Activated CD8-positive, alpha-beta memory T cell treated with anti-CD3 and anti-CD28 coated beads, Interleukin-2, amount 50 U/mL, for 4 hours (primary cell): ENCODE results near the gene EHBP1.
"Not testable (repeated sequence)": the region's sequence is repeated elsewhere in the genome, so short reads cannot be mapped to it uniquely, and the experiment has no call there.

Experiments
- DNase-seq: peaks from one replicate; pipeline ENCODE4 v3.0.0-alpha.2; 2020

The EHBP1 gene

DNA sequence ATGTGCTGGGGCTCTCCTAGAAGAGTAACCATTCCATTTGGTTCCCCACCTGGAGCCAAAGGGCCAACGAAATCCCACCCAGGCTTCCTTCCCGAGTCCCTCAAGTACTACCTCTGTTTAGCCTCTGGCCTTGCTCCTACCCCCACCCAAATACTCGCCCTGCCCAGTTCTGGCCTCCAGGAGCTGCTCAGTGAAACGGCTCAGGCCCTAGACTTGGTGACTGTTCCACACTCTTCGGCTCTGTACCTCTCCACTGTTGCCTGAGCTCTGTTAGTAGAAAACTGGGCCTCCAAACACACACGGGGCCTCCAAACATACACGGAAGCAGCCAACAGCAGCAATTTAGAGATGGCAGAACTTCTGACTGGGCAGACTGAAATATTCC is 349.3 kb downstream of the EHBP1 start:
- DNase-seq = no peak

DNA sequence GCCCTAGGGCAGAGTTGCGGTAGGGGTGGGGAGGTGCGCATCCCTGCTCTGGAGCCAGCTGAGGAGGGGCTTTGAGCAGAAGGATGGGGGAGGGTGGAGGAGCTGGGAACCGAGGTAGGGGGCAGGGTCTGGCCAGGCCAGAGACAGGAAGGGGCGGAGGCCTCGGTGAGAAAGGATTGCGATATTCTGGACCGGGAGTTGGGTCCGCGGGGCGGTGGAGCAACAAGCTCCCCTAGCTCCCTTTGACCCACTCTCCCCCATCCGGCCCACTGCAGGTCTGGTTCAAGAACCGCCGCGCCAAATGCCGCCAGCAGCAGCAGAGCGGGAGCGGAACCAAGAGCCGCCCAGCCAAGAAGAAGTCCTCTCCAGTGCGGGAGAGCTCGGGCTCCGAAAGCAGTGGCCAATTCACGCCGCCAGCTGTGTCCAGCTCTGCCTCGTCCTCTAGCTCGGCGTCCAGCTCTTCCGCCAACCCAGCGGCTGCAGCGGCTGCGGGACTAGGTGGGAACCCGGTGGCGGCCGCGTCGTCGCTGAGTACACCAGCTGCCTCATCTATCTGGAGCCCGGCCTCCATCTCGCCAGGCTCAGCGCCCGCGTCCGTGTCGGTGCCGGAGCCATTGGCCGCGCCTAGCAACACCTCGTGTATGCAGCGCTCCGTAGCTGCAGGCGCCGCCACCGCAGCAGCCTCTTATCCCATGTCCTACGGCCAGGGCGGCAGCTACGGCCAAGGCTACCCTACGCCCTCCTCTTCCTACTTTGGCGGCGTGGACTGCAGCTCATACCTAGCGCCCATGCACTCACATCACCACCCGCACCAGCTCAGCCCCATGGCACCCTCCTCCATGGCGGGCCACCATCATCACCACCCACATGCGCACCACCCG is 350.0 kb downstream of the EHBP1 start:
- no peak for DNase-seq

DNA sequence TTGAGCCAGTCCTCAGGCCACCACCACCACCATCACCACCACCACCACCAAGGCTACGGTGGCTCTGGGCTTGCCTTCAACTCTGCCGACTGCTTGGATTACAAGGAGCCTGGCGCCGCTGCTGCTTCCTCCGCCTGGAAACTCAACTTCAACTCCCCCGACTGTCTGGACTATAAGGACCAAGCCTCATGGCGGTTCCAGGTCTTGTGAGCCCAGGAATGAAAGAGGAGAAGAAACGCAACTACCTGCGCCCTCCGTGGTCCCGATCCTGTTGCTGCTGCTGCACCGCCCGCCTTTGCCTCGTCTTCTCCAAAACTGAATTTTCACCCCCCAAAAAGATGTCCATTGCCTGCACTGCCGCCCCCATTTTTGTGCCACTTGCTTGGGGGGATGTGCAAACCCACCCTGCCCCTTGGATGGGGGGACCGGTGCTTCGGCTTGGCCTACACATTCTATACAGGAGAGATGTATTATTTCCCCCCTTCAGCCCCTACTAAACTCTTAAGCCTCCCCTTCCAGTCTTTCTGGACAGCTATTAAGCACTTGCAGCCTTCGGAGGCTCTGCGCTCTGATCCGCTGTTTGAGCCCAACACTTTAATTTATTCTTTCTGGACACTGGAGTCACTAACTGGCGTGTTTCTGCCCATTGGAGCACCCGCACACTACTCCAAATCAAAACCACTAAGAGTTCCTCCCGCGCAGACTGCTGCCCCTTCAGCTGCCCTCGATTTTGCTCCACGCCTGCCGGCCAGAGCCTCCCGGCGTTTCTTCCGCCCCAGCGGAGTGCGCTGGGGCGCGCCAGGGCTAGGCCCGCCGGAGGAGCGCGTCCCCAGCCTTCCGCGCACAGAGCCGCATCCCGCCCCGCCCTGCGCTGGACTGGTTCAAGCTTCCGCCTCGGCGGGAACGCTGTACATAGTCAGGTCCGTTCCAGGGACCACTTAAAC is 350.9 kb downstream of the EHBP1 start:
- no peak for DNase-seq

DNA sequence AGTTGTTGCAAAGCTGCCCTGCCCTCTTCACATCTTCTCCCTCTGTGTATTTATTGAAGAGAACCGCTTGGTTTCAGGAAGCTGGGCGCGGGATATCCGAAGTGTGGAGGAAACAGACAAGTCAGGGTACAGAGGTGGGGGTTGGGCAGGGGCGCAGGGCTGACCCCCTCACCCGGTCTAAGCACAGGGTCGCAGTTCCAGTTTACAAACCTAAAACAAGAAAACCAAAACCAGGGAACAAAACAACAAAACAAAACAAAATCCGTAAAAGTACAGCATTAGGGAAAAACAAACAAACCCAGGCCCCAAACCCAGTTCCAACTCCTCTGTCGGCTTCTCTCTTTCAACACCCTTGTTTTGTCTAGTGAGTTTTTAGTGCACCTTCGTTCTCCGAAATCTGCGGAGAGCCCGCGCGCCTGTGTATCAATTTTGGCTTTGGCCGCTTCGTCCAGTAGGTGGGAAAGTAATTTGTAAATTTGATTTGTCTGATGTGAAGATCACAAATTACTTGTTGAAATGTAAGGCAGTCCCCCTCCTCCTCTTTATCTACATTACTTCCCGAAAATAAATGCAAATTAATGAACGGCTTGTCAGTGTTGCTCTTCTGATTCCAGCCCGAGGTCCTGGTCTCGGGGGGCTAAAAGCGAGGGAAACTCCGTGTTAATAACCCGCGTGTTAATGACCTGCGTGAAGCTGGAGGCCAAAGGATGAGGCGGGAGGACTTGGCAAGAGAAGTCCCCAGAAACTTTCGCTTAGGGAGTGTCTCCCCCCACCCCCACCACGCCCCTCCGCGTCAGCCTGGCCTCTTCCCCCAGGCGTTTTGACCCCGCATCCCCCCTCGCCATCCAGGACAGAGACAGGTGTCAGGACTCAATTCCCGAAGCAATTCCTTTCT is 352.0 kb downstream of the EHBP1 start:
- no peak for DNase-seq

DNA sequence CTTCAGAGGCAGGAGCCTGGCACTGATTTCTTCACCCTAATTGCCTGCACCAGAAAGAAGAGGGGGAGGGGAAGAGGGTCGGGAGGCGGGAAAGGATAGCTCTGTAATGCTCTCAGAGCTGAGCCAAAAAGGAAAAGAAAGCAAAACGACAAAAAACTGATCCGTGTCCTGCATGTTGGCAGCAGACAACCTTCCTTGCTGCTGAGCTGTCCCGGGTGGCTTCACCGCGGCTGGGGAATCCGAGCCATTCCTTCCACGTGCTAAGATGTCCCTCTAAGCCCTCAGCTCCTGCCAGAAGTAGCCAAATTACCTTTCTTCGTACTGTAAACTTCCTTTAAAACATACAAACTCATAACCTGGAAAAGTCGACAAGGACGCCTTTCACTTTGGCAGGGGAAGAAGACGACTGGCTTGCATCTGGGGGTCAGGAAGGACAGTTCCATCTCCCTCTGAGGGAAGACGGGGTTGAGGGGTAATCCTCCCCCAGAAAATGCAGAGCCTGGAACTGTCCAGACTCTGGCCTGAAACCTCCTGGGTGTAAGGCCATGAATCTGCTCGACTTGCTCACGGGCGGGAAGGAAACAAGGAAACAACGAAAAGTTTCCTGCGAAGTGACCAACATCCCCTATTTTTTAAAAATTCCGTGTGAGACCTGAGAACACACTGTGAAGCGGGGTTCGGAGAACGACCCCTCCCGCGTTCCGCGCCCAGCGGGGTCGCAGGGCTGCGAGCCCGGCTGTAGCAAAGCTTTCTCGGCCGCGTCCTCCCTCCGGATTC is 352.8 kb downstream of the EHBP1 start:
- no peak for DNase-seq

DNA sequence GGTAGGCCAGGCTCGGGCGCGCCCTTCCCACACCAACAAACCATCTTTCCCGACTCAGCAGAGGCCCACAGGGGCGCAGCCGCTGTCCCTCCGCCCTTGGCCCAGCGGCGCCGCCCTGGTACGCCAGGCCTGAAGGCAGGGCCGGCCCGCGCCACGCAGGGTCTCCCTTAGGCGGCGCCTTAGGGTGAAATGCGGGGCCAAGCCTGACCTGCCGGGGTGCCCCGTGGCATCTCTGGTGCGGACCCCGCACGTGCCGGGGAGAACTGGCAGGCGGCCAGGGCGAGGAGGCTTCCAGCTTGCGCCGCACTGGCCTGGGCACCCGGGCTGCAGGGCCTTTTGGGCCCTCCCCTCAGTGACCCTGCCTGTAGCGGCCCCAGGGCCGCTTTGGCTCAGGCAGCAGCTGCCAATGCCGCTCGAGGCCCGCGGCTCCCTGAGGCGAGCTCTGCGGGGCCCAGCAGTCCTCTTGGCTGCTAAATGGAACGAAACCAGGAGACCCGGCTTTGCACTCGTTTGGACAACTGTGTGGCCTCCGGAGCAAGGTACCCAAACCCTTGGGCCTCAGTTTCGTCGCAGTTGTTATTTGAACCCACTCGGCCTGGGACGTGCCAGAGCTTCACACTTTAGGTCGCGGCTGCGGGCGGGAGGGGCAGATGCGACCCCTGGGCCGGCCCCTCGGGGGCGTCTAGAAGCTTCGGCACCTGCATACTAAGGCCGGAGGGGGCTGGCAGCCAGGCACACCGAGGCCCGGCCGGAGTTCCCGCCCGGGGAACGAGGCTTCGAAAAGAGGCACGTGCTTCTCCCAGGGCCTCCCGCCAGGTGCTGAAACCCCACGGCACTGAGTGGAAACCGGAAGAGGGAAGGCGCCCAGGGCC is 353.6 kb downstream of the EHBP1 start:
- no peak for DNase-seq

DNA sequence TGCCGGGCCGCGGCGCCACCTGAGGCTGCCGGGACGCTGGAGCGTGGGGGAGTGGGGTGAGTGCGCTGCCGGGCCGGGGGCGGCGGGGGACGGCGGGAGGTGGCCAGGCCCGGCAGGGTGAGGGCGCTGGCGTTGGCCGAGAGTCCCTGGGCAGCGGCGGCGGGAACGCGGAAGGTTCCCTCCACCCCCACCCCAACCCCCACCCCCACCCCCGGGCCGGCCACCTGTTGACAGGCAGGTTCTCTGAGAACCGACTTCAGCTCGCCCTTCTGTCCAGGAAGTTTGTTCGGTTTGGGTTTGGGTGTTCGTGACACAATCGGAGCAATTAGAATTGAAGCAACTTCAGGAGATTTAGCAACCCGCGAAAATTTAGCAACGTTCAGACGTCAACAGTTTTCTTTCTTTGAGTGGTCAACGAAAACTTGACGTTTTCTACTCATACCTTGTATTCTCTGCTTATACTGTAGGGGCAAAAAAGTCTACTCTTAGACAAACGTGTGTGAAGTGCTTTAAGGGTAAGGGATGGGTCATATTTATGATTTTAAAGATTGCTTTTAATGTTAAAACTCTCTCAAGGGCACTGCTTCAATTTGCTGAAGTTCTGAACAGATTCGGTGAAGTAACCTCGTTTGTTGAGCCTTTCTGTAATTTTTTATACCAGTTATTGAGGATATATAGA is 354.4 kb downstream of the EHBP1 start:
- no peak for DNase-seq

DNA sequence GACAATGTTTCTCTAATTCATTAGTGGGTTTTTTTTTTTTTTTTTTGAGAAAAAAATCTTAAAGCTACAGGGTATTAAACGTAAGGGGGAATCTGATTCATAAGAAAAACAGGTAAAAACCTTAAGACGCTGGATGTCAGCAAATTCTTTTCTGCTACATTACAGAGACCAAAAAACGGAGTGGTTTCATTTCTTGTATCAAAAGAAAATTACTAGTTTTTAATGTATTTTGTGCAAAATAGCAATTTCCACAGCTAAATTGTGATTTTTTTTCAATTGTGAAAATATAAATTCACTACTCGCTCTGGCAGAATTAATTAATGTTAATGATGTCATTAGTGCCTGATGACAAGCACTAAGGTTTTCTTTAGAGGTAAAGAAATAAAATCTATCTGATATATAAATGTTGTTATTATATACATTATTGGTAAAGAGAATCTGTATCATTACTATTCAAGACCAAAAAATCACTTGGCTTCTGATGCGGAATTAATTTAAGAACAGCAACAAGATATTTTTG is 355.0 kb downstream of the EHBP1 start:
- no peak for DNase-seq

DNA sequence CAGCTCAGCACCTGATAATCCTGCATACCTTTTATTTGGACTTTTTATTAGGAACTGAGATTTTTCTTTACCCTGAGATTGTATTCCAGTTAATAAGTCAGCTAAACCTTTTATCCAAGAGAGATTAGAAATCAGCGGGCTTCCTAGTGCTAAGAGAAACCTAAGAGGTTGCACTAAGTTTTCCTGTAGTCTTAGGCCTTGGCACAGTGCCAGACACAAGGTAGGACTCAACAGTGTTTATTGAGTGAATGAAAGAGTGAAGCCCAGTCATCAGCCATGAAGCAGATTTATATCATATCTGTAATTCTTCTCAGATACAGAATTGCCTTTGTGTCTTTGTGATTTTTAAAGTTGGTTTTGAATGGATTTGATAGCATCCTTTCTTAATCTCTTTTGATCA is 358.7 kb downstream of the EHBP1 start:
- DNase-seq = no peak

DNA sequence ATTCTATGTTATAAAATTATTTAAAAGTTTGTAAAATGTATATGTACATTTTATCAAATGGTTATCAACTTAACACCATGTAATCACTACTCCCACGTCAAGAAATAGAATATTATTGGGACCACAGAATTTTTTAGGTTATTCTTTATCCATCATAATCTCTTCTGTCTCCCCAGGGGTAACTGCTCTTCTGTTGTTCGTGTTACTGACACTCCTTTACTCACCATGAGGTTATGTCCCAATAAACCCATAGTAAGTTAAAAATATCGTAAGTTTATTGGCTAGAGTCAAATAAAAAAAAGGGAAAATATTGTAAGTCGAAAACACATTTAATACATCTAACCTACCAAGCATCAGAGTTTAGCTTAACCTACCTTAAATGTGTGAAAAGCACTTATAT is 359.1 kb downstream of the EHBP1 start:
- DNase-seq = no peak

DNA sequence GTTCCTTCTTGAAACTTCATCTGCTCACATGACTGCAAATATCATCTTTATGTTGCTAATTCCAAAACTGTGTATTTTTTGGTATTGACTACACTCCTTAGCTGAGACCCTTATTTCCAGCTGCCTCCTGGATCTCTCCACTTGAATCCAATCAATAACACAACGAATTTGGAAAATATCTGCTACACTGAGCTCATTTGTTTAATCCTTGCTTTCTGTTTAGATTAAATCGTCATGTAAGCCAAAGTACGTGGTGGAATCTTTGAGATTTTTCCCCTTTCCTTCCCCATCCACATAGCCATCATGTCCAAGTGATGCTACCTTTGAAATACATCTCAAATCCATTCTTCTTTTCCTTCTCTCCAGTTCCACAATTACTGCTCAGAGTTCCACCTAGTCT is 360.8 kb downstream of the EHBP1 start:
- no peak for DNase-seq

DNA sequence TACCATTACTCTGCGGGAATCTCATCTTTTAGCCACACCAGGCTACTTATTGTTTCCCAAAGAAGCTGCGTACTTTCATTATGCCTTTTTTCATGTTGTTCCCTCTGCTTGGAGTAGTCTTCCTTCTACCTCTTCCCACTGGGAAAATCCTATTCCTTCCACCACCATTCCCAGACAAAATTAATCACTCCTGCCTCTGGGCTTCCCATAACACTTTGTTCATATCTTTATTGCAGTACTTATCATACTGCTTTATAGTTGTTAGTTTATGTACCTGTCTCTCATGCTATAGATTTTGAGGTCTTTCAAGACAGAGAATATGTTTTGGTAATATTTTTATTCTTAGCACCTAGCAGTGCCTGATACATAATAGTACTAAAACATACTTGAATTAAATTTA is 361.3 kb downstream of the EHBP1 start:
- no peak for DNase-seq

DNA sequence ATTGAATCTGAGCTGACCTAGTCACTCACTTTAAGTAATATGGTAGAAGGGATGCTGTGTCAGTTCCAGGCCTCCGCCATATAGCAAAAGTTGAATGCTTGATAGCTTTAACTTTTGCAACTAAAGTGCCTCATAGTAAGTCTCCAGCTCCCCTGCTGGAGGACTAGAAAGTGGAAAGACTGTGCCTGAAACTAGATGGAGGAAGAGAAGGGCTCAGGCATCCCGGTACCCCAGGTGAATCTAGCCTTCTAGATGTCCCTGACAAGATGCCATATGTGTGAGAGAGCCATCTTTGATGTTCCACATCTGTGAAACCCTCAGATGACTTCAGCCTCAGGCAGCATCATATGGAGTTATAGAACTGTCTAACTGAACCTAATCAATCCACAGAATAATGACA is 366.2 kb downstream of the EHBP1 start:
- no peak for DNase-seq

DNA sequence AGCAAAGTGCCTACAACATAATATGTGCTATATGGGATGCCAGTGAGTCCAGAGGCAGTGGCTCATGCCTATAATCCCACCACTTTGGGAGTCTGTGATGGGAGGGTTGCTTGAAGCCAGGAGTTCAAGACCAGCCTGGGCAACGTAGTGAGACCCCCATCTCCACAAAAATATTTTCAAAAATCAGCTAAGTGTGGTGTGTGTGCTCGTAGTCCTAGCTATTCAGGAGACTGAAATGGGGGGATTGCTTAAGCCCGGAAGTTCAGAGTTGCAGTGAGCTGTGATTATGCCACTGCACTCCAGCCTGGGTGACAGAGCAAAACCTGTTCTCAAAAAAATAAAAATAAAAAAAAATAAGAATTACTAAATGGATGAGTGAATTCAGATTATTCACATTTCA is 368.5 kb downstream of the EHBP1 start:
- no peak for DNase-seq

DNA sequence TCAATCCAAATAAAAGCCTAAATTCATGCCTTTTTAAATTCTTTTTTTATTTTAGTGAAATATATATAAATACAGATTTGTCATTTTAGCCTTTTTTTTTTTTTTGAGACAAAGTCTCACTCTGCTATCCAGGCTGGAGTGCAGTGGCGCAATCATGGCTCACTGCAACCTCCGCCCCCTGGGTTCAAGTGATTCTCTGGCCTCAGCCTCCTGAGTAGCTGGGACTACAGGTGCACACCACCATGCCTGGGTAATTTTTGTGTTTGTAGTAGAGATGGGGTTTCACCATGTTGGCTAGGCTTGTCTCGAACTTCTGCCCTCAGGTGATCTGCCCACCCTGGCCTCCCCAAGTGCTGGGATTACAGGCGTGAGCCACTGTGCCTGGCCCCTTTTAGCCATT is 368.9 kb downstream of the EHBP1 start:
- not testable (repeated sequence) for DNase-seq

DNA sequence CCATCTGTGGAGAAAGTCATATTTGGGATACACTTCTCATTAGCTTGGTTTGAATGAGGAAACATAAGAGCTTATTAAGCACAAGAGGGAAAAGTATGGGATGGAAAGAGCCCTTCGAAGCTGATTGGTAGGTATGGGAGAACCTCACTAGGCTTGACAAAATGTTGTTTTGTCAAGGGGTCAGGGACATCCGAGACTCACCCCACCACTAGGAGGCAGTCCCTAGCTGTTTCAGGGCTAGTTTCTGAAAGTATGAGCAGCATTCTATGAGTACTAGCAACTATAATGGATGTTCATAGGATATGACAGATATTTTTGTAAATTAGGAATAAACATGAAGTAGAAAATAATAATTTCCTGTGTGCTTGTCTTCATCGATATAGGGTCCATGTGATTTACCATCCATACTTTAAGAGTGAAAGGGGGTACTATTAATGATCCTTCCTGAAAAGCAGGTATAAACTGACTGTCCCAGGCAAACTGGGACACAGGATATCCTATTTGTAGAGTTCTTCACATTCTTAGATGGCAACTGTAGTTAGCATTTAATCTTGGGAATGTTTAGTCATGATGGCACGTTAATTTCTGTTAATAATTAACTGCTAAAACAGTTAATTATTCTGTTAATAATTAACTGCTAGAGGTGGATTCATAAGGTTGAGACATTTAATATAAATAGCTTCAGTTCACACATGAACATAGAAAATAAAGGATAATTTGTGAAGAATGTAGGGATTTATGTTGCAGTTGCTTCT is 373.5 kb downstream of the EHBP1 start:
- no peak for DNase-seq

DNA sequence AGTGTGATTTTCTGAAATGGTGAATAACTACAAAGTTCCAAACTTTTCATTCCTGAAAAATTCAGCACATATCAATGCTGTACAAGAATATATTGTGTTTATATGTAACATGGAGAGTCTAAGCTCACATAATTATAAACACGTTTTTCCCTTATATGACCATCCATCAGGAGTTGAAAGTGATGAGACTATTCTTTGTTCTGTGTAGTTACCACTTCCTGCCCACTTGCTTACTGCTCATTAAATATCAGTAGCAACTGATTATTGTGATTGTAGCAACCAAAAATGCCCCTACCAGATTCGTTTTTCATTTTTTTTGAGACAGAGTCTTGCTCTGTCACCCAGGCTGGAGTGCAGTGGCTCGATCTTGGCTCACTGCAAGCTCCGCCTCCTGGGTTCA is 375.9 kb downstream of the EHBP1 start:
- DNase-seq = no peak

DNA sequence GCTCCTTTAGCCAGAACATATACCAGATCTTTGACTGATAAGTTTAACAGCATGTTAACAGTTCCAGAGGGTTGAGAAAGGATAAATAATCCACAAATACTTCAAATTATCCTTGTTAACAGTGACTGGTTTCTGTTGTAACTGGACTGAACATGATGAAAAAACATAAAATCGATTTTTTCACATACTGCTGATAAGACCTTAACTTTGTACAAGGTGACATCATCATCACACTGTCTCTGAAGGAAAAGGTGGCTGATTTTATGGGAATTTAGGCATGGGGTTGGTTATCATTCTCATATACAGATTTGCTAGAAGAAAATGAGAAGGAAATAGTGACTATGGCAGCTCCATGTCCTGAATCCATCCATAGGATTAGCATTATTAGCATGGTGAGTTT is 381.2 kb downstream of the EHBP1 start:
- no peak for DNase-seq

DNA sequence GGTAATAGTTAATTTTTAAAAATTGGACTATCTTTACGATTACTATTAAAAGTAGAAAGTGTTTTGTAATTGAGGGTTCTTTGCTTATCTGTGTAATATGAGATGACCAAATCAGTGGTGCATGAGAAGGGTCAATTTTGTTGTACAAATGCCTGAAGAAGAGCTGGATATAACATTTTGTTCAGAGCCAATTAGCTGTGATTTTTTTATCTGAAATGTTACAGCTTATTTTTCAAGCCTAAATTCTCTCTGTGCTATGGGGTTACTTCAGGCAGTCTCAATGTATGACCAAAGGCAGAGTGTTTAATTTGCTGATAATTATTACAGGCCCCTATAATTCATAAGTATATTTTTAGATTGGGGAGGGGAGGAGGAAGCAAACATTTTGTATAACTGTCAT is 386.9 kb downstream of the EHBP1 start:
- DNase-seq = no peak

DNA sequence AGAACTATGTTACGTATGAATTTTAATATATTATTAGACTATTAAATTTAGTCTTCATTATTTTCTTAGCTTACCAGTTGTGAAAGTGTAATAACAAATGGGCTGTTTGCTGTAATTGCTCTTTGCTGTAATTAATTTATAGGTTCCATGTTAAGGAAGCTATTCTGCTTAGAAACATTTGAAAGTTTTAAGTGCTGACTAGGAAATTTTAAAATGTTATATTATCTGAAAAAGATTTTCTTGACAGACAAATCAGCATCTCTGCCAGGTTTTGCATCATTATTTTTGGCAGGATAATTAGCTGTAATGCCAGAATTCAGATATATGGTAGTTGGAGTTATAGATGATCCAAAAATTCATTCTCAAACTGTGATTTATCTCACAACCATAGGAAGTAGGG is 387.3 kb downstream of the EHBP1 start:
- DNase-seq = no peak
